ENCODE measurements around the gene FAM161A. TPM values are rescaled to one million over a fixed set of nuclear protein-coding genes. Genes with fewer than 3 reads are reported as not detected.

FAM161A gene
- total RNA-seq, 1 donor from 2014 or later, result 6.9 TPM

DNA sequence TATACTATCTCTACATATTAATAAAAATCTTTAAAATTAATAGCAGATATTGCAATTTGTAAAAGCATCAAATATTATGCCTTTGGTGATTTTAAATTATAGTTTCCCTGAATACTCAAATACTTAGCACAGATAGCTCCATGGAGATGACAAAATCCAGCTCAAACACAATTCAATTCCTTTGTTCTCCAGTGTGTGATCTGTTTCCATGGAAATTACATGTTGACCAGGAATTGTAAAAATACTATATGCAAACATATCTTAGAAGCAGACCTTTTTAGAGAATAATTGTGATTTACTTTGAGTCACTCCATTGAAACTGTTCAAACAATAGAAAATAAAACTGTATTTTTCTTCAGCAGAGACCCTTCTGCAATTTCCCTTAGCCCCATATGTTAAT, 68.3 kb downstream of the FAM161A start:
- Mint-ChIP-seq H3K4me3 (ENCODE audit: unreplicated experiment) (no peak overlapping the region), H3K4me1 (ENCODE audit: unreplicated experiment) (no peaks in the 10 kb centered on the region), H3K27ac (ENCODE audit: unreplicated experiment) (no peak overlapping the region), H3K36me3 (ENCODE audit: low read depth, unreplicated experiment) (no peaks in the 10 kb centered on the region), H3K27me3 (ENCODE audit: unreplicated experiment) (no peaks in the 10 kb centered on the region), H3K9me3 (ENCODE audit: unreplicated experiment) (no peaks in the 10 kb centered on the region)
- no peak for TF ChIP-seq CTCF (IDR thresholded peaks at IDR 0.05; ENCODE audit: unreplicated experiment)
- no peak for DNase-seq (ENCODE audit: low spot score)

GRCh38 chr2:61784643-61785042, 69.2 kb downstream of the FAM161A start:
- H3K27me3 Mint-ChIP-seq (ENCODE audit: unreplicated experiment), result no peaks in the 10 kb centered on the region
- no peak overlapping the region for H3K27ac Mint-ChIP-seq (ENCODE audit: unreplicated experiment)
- H3K4me1 Mint-ChIP-seq (ENCODE audit: unreplicated experiment), result no peaks in the 10 kb centered on the region
- no peak for DNase-seq (ENCODE audit: low spot score)
- H3K9me3 Mint-ChIP-seq (ENCODE audit: unreplicated experiment), result no peaks in the 10 kb centered on the region
- H3K4me3 Mint-ChIP-seq (ENCODE audit: unreplicated experiment), result no peak overlapping the region
- no peaks in the 10 kb centered on the region for H3K36me3 Mint-ChIP-seq (ENCODE audit: low read depth, unreplicated experiment)
- TF ChIP-seq CTCF (IDR thresholded peaks at IDR 0.05; ENCODE audit: unreplicated experiment), result no peak

GRCh38 chr2:61775956-61776570, 77.8 kb downstream of the FAM161A start:
- no peak for TF ChIP-seq CTCF (IDR thresholded peaks at IDR 0.05; ENCODE audit: unreplicated experiment)
- Mint-ChIP-seq H3K4me3 (ENCODE audit: unreplicated experiment) (no peak overlapping the region), H3K27me3 (ENCODE audit: unreplicated experiment) (no peaks in the 10 kb centered on the region), H3K9me3 (ENCODE audit: unreplicated experiment) (no peaks in the 10 kb centered on the region), H3K36me3 (ENCODE audit: low read depth, unreplicated experiment) (no peaks in the 10 kb centered on the region), H3K4me1 (ENCODE audit: unreplicated experiment) (no peaks in the 10 kb centered on the region), H3K27ac (ENCODE audit: unreplicated experiment) (no peak overlapping the region)
- DNase-seq (ENCODE audit: low spot score), result no peak

Other genes starting within 250 kb of the FAM161A start
- 200 TPM for gene CCT4, start 34.6 kb upstream of the FAM161A start, total RNA-seq (ENCODE audit: unreplicated experiment)
- gene COMMD1, start 51.6 kb upstream of the FAM161A start, total RNA-seq (ENCODE audit: unreplicated experiment), result 39.4 TPM

Data from endothelial cell (in vitro differentiated cells).